SU-DHL-6 (cell line): ENCODE measurements around the gene HOXC5.

Experiments used
- H2AFZ ChIP-seq: fragments of 200-600 bp; sonication (generic); 2 replicates; pipeline ENCODE4 v1.6.1; 2014; ENCODE audit warnings: low read depth, mild to moderate bottlenecking, moderate library complexity, mixed read lengths, antibody characterized with exemption, low read length; ENCODE audit not compliant: severe bottlenecking
- H3F3A ChIP-seq: fragments of 200-600 bp; shearing (Covaris generic); 2 replicates; pipeline ENCODE4 v1.6.0; 2016; ENCODE audit warnings: antibody characterized with exemption, mild to moderate bottlenecking; ENCODE audit not compliant: insufficient read depth
- H3K27ac ChIP-seq: fragments of 200-600 bp; sonication (generic); 2 replicates; pipeline ENCODE4 v1.5.1; 2016; ENCODE audit warnings: low read depth, mild to moderate bottlenecking, low read length, moderate library complexity, mixed read lengths
- H3K27me3 ChIP-seq: fragments of 200-600 bp; sonication (generic), shearing (Covaris generic); 2 replicates; pipeline ENCODE4 v1.6.0; 2014; ENCODE audit warnings: mild to moderate bottlenecking, low read length
- H3K36me3 ChIP-seq: fragments of 200-600 bp; sonication (generic); 2 replicates; pipeline ENCODE4 v1.6.1; 2014; ENCODE audit warnings: mild to moderate bottlenecking, low read length, mixed read lengths
- H3K4me2 ChIP-seq: fragments of 300-600, 200-600 bp; shearing (Covaris generic), sonication (generic); 2 replicates; pipeline ENCODE4 v1.6.0; 2014; ENCODE audit warnings: low read length, low read depth, mild to moderate bottlenecking; ENCODE audit not compliant: poor library complexity, severe bottlenecking
- H3K4me3 ChIP-seq: fragments of 200-600 bp; sonication (generic); 2 replicates; pipeline ENCODE4 v1.5.1; 2014; ENCODE audit warnings: antibody characterized with exemption, low read length, mild to moderate bottlenecking, mixed read lengths; ENCODE audit not compliant: insufficient read depth, poor library complexity, severe bottlenecking
- H3K79me2 ChIP-seq: fragments of 200-600 bp; sonication (generic); 2 replicates; pipeline ENCODE4 v1.6.1; 2014; ENCODE audit warnings: mild to moderate bottlenecking, low read length, moderate library complexity; ENCODE audit not compliant: insufficient read depth
- H3K9ac ChIP-seq: fragments of 200-600 bp; sonication (generic); 2 replicates; pipeline ENCODE4 v1.7.0; 2014; ENCODE audit warnings: mild to moderate bottlenecking, low read length
- H3K9me2 ChIP-seq: fragments of 200-600 bp; sonication (generic); replicated peaks from 2 replicates; pipeline ENCODE4 v1.6.1; 2014; ENCODE audit warnings: low read length; ENCODE audit not compliant: insufficient read depth
- H3K9me3 ChIP-seq: fragments of 200-600 bp; sonication (generic); 2 replicates; pipeline ENCODE4 v1.6.1; 2014; ENCODE audit warnings: low read length, mixed read lengths; ENCODE audit not compliant: insufficient read depth
- H4K20me1 ChIP-seq: fragments of 200-600 bp; sonication (generic); 2 replicates; pipeline ENCODE4 v1.6.1; 2014; ENCODE audit warnings: low read depth, mild to moderate bottlenecking, antibody characterized with exemption, low read length, moderate library complexity, mixed read lengths
- CTCF ChIP-seq: fragments of 200-600 bp; sonication (generic); IDR thresholded peaks from one replicate; pipeline ENCODE4 v1.5.1; 2017; ENCODE audit warnings: antibody characterized with exemption, mild to moderate bottlenecking, low read length, moderate library complexity; ENCODE audit not compliant: insufficient read depth, poor library complexity, severe bottlenecking
- EZH2phosphoT487 ChIP-seq: fragments of 200-600 bp; sonication (generic), shearing (Covaris generic); conservative IDR thresholded peaks from 2 replicates; pipeline ENCODE4 v1.6.1; 2018; ENCODE audit warnings: mild to moderate bottlenecking, antibody characterized with exemption, low read length, moderate library complexity, mixed read lengths

The HOXC5 gene

GRCh38 chr12:54033106-54033979 is 493 bp downstream of the HOXC5 start:
- H3K27ac ChIP-seq: no peak overlapping the region
- no peaks in the 10 kb centered on the region for H3K27me3 ChIP-seq
- no peak overlapping the region for H3K4me2 ChIP-seq
- no peaks in the 10 kb centered on the region for H3K9me3 ChIP-seq
- no peaks in the 10 kb centered on the region for H4K20me1 ChIP-seq
- H3K4me3 ChIP-seq: no peak overlapping the region
- H3F3A ChIP-seq: no peaks in the 10 kb centered on the region
- H3K79me2 ChIP-seq: no peaks in the 10 kb centered on the region
- no peaks in the 10 kb centered on the region for H3K9me2 ChIP-seq
- no peak for TF ChIP-seq CTCF
- TF ChIP-seq EZH2phosphoT487: no peak
- H2AFZ ChIP-seq: no peak overlapping the region
- H3K36me3 ChIP-seq: no peaks in the 10 kb centered on the region
- no peak overlapping the region for H3K9ac ChIP-seq

GRCh38 chr12:54033980-54034784 is 1.3 kb downstream of the HOXC5 start:
- no peak overlapping the region for H3K27ac ChIP-seq
- H2AFZ ChIP-seq: no peak overlapping the region
- H3F3A ChIP-seq: no peaks in the 10 kb centered on the region
- H3K36me3 ChIP-seq: no peaks in the 10 kb centered on the region
- H4K20me1 ChIP-seq: no peaks in the 10 kb centered on the region
- TF ChIP-seq EZH2phosphoT487 (no peak), CTCF (no peak)
- H3K4me3 ChIP-seq: no peak overlapping the region
- no peak overlapping the region for H3K9ac ChIP-seq
- no peaks in the 10 kb centered on the region for H3K9me3 ChIP-seq
- H3K27me3 ChIP-seq: no peaks in the 10 kb centered on the region
- H3K9me2 ChIP-seq: no peaks in the 10 kb centered on the region
- no peak overlapping the region for H3K4me2 ChIP-seq
- H3K79me2 ChIP-seq: no peaks in the 10 kb centered on the region

- H3K36me3 ChIP-seq: no peaks in the 10 kb centered on the region
- H4K20me1 ChIP-seq: no peaks in the 10 kb centered on the region
- H3K27ac ChIP-seq: no peak overlapping the region
- no peaks in the 10 kb centered on the region for H3K9me3 ChIP-seq
- H3K9ac ChIP-seq: no peak overlapping the region
- no peak overlapping the region for H3K4me3 ChIP-seq
- TF ChIP-seq CTCF (no peak), EZH2phosphoT487 (no peak)
- no peaks in the 10 kb centered on the region for H3K9me2 ChIP-seq
- H3F3A ChIP-seq: no peaks in the 10 kb centered on the region
- no peaks in the 10 kb centered on the region for H3K79me2 ChIP-seq
- no peaks in the 10 kb centered on the region for H3K27me3 ChIP-seq
- no peak overlapping the region for H2AFZ ChIP-seq
- no peak overlapping the region for H3K4me2 ChIP-seq
Observed at GRCh38 chr12:54034785-54035310, 2.0 kb downstream of the HOXC5 start.
